Activated gamma-delta T cell treated with Interleukin-2 at 50 U/mL for 16 hours (primary cell): ENCODE results near the gene DCT.
"Not testable (repeated sequence)": the region's sequence is repeated elsewhere in the genome, so short reads cannot be mapped to it uniquely, and the experiment has no call there.

Experiments used
- DNase-seq: peaks from one replicate; pipeline ENCODE4 v3.0.0-alpha.2; 2020

DCT gene

DNA sequence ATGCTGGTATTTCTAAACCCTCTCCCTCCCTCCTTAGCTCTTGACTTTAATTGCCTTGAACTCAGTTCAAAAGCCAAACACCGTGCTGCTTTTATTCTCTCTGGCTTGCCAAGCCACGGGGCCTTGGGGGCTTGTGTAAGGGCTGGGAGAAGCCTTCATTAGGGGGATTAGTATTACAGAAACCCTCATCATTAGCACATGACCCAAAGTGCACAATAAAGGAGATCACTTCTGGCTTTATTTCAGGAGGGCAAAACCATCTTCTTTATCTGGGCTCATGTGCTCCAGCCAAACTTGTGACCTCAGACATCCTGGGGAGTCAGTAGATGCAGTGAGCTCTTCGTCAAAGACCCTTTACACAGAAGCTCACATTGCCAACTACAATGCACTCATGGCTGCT lies at the start of gene DCT:
DCT (minus strand) TSS at position 67 of the 400 bp plus-strand sequence. CDS start 427 bp downstream, outside the sequence.
- no peak for DNase-seq

DNA sequence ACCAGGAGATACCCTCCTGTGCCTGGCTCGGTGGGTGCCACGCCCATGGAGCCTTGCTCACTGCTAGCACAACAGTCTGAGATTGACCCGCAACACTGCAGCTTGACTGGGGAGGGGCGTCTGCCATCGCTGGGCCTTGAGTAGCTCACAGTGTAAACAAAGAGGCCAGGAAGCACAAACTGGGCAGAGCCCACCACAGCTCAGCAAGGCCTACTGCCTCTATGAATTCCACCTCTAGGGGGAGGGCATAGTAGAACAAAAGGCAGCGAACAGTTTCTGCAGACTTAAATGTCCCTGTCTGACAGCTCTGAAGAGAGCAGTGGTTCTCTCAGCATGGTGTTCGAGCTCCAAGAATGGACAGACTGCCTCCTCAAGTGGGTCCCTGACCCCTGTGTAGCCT lies 47.5 kb upstream of the DCT start:
- DNase-seq: not testable (repeated sequence)

DNA sequence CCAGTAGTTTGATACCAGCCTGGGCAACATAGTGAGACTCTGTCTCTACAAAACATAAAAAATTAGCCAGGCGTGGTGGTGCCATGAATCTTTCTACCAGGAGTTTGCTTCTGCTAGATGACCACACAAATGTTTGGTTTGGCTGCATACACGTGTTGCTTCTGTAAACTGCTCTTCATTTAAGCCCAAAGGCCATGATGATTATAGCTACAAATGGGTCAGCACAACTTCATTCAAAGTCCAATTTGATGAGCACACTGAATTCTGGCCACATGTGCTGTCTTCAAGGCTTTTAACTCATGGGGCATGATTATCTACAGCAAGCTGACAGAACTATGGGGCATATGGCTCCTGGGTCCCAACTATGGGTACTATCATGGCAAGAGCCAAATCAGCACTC lies 46.3 kb upstream of the DCT start:
- no peak for DNase-seq

DNA sequence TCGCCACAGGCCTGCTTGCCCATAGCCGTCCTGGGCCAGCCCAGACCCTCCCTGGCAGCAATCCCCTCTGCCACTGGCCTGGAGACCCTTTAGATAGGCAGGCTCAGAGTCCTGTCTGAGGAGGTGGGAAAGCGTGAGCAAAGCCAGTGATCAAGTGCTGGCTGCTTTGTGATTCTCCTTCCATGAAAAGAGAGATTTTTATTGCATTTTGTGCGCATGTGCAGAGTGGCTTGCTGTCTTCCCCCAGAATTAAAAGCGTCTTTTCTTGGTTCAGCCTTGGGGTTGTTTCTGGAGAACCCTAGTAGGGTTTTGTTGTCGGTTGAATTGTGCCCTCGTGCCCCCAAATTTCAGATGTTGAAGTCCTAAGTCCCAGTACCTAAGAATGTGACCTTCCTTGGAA lies 44.9 kb upstream of the DCT start:
- DNase-seq: no peak

DNA sequence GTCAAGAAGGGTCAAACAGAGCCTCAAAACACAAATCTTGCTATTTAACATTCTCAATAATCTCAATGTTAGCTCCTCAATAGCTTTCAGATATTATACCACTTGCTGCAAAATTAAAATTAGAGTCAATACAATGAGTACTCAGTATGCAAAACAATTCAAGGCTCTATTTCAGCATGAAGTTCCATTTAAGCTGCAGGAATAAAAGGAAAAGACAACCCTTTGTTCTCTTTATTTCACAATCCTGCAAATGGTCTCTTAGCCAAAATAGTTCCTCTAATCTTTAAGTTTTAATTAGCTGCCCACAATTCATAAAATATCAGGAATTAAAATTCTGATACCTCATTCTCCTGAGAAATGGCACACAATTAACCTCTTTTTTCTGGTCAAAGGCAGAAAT lies 40.5 kb upstream of the DCT start:
- no peak for DNase-seq

DNA sequence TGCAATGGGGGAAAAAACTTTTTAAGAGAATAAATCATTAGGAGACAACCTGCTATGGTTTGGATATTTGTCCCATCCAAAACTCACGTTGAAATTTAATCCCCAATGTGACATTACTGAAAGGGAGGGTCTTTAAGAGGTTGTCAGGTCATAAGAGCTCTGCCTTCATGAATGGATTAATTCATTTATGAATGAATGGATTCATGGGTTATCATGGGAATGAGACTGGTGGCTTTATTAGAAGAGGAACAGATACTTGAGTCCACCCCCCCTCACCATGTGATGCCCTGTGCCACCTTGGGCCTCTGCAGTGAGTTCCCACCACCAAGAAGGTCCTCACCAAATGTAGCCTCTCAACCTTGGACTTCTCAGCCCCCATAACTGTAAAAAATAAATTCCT lies 37.0 kb upstream of the DCT start:
- no peak for DNase-seq

DNA sequence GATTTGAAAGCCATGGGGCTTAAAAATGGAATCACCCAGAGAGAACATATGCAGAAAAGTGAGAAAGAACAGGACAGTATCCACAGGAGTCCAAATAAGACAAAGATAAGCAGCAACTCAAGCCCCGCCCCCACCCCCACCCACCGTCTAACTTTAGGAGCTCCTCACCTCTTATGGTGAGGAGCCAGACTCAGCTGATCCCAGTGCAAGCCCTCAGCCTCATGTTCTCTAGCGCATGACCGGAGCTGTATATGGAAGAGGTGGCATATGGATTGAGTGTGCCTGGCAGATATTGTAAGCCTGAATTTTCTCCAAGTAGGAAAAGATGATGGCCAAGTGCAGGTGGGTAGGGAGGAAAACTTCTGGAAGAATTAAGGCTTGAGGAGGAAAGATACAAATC lies 36.4 kb upstream of the DCT start:
- no peak for DNase-seq

DNA sequence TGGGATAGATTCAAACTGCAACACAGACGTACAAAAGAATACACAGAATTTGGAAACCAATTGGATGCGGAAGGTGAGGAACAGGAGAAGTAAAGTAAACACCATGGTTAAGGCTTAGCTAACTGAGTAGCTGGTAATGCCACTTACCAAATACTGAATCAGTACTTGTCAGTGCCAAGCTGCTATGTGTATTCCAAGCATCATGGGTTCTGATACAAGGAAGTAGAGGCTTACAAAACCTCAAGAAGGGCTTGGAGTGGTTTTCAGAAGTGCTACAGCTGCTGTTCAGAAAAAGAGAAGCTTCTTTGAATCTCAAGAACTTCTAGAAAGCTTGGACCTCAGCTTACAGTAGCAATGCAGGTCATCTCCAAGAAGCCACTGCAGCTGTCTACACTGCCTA lies 35.9 kb upstream of the DCT start:
- DNase-seq: no peak

DNA sequence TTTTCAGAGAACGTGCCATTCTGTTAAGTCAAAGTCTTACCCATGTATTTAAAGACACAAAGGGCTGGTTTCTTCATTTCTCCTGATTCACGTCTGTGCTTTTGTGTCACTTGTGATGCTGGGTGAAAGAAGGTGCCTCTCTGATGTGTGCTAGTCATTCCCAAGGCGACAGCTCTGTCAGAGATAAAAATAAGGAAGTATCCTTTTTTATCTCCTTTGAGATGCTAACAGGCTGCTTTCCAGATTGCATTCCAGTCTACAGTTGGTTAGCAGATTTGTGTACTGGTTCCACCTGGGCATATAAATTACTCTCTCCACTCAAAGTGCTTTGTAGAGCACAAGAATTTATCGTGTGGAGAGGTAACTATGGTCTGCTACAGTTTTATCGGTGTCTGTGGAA lies 33.5 kb upstream of the DCT start:
- DNase-seq: no peak

DNA sequence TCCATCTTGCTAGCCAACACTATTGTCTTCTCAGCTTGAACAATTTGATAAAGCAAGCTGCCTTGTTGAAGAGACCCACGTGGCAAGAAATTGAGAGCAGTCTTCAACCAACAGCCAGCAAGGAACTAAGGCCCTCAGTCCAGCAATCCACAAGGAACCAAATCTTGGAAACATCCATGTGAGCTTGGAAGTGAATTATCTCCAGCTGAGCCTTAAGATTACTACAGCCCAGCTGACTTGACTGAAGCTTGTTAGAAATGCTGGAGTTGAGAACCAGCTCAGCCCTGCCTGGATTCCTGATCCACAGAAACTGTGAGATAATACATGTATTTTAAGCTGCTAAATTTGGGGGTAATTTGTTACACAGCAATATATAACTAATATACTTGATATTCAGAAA lies 26.2 kb upstream of the DCT start:
- DNase-seq: no peak

DNA sequence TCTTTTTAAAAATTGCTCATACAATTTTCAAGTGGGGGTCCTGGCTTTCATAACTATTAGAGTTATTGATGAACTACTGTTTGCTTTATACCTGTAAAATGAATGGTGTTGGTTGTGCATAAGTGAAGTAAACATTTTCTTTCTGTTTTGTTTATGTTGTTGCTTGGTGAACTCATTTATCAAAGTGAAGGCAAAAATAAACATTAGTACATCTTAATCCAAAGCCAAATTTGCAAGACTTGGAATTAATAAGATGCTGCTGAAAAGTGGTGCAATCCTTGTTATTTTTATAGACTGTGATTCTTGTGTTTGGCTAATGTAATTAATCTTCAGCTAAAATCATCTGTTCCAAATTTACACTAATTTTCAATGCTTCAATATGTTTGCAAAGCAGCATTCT lies 24.4 kb upstream of the DCT start:
- DNase-seq: no peak

DNA sequence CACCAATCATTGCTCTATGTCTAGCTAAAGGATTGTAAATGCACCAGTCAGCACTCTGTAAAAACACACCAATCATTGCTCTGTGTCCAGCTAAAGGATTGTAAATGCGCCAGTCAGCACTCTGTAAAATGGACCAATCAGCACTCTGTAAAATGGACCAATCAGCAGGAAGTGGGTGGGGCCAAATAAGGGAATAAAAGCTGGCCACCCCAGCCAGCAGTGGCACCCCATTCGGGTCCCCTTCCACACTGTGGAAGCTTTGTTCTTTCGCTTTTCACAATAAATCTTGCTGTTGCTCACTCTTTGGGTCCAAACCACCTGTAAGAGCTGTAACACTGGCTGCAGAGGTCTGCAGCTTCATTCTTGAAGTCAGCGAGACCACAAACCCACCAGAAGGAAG lies 19.3 kb upstream of the DCT start:
- DNase-seq: not testable (repeated sequence)

DNA sequence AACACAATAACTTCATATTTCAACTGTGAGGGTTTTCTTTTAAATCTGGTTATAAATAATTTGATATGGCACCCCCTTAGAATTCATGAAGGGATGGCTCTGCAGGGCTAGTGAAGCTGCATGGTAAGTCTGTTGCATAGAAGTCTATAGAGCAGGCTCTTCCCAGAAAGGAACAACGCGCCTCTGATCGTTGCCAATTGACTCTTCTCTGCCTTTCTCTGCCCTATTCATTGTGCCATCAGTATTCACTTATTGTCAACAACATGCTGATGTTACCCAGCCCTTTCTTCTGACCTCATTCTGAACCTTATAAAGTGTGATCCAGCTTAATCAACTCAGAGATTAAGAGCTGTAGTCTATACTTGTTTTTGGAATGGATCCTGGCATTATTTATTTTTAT lies 16.3 kb upstream of the DCT start:
- no peak for DNase-seq

DNA sequence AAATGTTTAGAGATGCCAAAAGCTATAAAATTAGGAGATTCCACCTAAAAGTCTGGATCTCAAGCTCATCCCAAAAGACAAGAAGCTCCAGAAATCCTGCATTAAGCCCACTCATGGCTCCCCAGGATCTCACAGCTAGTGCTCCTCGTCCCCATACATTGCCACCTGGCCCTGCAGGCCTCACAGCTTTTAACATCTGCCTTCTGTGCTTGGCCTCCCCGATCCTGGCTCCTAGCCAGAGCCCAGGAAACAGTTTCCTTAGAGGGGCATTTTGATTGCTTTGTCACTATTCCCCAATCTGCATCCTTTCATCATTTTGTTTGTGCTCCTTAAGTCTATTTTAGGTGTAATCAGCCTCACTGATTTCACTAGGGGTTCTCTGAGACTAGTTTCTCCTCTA lies 14.5 kb upstream of the DCT start:
- no peak for DNase-seq

DNA sequence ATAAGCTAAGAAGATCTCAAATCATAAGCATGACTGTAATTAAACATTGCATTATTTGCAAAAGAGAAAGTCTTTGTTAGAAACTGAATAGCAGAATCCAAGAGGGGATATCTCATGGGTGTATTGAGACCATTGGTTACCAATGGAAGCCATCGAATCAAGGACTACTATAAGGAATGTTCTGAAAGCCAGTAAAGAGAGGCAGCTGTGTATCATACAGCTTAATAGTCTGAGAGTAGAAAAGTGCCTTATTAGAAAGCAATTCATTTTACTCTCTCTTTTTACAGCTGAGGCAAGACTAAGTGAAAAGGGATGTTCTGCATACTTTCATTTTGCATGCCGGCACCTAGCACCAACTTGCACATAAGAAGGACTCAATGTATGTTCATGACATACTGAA lies 7.6 kb upstream of the DCT start:
- DNase-seq: no peak

DNA sequence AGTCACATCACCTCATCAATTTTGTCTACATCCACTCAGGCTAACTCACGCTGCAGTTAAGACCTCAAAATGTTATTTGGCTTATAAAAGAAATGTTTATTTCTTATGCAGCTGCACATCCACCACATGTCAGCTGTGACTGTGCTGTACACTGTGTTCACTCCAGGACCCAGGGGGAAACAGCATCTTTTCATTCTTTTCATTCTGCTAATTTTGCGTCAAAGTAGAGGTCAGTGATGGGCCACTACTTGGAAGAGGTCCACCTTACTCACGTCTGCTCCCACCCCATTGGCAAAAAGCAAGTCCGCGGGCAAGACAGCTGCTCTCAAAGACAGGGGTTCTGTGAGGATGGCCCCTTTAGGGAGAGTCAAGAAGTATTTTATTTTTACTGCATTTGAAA lies 4.5 kb upstream of the DCT start:
- no peak for DNase-seq

DNA sequence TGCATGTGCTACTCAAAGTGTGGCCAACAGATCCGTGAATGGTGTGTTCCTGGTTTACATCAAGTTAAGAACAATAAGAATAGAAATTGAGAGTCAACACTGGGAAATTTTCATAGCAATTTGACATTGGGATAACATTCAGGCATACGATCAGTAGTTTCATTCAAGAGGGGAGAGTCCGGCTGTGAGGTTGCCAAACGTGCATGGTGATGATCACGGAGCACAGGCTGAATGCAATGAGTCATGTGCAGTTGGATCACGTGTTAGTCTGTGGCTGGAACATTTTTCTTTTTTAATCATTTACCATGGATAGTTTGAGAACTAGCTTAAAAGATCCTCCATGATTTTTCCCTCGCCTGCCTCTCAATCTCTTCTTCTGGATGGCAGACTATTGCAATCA lies 2.5 kb upstream of the DCT start:
- DNase-seq: no peak

DNA sequence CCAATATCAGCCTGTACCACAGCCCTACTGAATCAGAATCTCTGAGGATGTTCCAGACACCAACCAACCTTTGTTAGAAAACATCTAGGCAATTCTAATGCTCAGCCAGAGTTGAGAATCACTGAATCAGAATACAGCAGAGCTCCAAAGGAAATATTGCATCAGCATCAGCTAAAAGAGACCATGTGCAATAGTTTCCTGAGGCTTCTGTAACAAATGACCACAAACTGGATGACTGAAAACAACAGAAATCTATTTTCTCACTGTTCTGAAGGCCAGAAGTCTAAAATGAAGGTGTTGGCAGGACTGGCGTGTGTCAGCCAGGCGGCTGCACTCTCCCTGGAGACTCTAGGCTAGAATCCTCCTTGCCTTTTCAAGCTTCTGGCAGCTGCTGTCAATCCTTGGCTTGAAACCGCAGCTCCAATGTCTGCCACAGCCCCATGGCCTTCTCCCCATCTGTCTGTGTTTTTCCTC lies 1.2 kb upstream of the DCT start:
- DNase-seq: no peak

DNA sequence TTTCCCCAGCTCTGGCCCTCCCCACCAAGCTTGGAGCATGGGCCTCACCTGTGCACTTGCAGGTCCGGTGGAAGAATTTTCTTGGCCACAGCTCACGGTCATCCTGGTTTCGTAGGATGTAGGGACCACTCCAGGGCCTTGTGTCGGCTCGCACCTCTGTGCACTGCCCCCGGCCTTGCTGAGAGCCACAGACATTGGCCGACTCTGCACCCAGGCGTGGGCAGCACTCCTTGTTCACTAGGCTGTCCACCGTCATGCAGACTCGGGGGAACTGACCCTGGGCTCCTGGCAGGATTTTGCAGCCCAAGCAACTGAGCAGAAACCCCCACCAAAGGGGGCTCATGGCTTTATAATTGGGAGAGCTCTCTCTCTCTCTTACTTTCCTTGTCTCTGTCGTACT lies 569 bp downstream of the DCT start:
- DNase-seq: no peak

DNA sequence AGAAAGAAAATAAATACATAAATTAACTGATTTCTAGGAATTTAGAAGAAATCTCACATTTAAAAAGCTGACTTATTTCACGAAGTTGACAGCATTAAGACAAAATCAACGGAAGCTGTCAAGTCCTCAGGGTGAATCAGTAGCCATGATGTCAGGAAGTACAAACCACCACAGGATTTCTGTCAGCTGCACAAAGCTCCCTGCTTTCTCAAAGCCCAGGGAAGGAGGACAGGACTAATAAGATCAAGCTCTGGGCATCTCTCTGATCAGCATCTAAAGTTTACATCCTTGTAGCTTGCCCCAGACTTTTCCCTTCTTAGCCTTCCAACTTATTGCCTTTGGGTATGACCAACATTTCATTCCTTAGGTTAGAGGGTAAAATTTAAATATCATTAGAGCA lies 9.4 kb downstream of the DCT start:
- no peak for DNase-seq

DNA sequence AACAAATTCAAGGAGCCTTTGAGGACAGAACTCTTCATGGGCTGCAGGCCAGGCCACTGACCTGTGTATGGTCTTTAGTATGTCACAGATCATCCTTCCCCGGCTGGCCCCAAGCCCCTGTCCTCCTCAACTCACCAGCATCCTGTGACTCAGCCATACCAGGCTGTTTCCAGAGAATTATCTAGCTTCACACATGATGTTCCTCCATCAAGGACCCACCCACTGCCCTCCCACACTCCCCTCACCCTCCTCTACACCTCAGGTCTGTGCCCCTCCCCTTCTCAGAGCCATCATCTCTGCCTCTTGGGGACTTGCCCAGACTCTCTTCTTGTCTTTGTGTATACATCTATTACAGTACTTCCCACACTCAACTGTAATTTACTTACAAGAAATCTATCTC lies 14.7 kb downstream of the DCT start:
- no peak for DNase-seq

DNA sequence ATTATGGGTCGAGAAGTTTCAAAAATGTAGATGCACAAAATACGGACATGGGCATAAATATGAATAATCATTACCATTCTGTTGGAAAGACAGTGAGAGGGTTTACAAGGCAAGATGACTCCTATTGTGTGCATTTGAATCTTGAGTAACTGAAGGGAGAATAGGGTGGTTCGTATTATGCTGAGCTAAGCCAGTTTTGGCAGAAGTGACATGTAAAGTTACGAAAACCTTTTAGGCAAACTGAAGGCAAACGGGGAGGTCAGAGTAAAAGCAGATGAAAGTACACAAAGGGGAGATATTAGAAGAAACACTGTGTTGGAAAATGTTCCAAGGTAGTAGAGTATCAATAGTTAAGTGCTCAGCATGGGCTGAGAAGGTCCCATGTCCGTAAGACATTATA lies 16.8 kb downstream of the DCT start:
- DNase-seq: no peak

DNA sequence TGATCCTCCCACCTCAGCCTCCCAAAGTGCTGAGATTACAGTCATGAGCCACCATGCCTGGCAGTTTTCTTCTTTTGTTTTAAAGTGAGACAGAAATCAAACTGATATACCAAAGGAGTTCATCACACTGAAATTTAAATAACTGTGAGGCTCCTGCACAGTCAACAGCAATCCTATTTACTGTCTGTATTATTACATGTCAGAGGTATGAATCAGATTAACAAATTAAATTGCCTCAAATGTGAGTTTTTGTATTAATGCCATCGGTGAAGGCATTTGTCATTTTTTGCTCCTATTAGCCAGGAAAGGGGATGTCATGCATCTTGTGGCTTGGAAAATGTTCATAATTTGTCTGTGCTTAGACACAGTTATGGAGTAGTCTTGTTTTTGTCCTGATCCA lies 20.4 kb downstream of the DCT start:
- no peak for DNase-seq

DNA sequence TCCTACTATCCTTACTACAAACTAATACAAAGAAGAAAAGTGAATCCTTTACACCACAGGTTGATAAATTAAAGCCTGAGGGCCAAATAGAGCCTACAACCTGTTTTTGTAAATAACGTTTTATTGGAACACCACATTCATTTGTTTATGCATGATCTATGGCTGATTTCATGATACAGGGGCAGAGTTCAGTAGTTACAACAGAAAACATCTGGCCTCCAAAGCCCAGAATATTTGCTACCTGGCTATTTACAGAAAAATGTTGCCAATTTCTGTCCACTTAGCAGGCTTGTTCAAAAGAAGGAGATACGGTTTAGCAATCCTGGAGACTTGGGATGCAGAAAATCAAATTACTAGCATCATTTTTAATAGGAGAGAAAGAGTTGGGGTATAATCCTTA lies 24.1 kb downstream of the DCT start:
- DNase-seq: no peak

DNA sequence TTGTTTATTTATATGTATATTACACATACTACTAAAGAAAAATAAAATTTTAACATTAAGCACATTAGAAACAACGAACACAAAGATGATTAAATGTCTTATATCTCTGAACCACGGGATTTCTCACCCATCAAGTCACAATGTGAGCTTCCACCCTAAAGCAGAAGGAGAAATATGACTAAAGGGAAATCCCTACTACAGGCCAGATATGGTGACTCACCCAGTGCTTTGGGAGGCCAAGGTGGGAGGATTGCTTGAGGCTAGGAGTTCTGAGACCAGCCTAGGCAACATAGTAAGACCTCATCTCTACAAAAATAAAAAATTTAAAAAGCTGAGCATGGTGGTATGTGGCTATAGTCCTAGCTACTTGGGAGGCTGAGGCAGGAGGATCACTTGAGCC lies 24.6 kb downstream of the DCT start:
- no peak for DNase-seq

DNA sequence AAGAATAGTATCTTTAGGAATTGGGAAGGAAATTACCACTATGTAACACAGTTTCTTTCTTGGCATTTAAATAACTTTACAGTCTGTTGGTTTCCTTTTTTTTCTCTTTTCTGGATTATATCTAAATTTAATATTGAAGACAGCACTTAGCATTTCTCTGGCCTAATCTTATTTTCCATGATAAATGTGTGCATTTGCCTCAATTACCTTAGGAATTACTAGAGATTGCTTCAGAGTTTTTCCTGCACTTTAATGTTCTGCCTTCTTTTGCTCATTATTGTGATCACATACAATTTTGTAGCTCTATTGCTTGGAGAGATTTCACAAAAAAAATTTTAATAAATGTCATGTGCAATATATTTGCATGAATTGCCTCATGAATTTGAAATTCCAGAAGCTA lies 25.1 kb downstream of the DCT start:
- no peak for DNase-seq
